ENCODE measurements around the gene NNT. TPM values are rescaled to one million over a fixed set of nuclear protein-coding genes. Genes with fewer than 3 reads are reported as not detected.
"Not testable (repeated sequence)": the region's sequence is repeated elsewhere in the genome, so short reads cannot be mapped to it uniquely, and the experiment has no call there.

The NNT gene
- total RNA-seq, 6 donors from 2014 or later = 18.5 to 63.6 (median 49.7) TPM

DNA sequence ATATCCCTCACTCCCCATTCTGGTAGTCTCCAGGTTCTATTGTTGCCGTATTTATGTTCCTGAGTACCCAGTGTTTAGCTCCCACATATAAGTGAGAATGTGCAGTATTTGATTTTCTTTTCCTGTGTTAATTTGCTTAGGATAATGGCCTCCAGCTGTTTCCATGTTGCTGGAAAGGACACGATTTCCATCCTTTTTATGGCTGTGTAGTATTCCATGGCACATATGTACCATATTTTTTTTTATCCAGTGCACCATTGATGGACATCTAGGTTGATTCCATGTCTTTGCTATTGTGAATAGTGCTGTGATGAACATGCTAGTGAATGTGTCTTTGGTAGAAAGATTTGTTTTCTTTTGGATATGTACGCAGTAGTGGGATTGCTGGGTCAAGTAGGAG lies 98.2 kb downstream of the NNT start:
- no peak for DNase-seq
- TF ChIP-seq EP300 (IDR thresholded peaks at IDR 0.05) = no peak
- TF ChIP-seq POLR2AphosphoS5 (IDR thresholded peaks at IDR 0.05) = no peak
- no peak for TF ChIP-seq POLR2A (IDR thresholded peaks at IDR 0.05)
- no peaks in the 10 kb centered on the region for H3K9me3 ChIP-seq
- ATAC-seq (ENCODE audit: low FRiP score in 2 of 2) = no peak
- no peaks in the 10 kb centered on the region for H3K27me3 ChIP-seq
- WGBS, 2 donors = 100% methylated on average over 3 of the region's 3 CpGs
- peaks cover 2 to 36% (median 6%) of the 10 kb centered on the region in 4 donors for H3K36me3 ChIP-seq
- no peak overlapping the region for H3K4me3 ChIP-seq
- no peak overlapping the region for H3K27ac ChIP-seq
- H3K4me1 ChIP-seq = no peaks in the 10 kb centered on the region

DNA sequence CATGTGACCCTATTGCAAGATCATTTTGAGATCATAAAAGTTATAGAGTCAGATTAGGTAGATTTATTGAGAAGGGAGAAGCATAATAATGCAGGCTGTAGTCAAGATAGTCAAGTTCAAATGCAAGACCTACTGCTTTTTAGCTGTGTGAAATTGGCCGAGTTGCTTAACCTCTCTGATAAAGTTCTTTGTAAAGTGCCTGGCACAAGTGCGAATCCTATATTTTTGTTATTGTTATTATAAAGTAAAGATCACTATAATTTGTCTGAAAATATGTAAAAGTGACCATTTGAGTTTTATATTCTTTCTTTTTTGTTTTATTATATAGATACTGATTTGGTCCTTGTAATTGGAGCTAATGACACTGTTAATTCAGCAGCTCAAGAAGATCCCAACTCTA lies 99.3 kb downstream of the NNT start:
- no peak for DNase-seq
- no peak overlapping the region for H3K27ac ChIP-seq
- TF ChIP-seq POLR2AphosphoS5 (IDR thresholded peaks at IDR 0.05) = no peak
- no peak for TF ChIP-seq CTCF (IDR thresholded peaks at IDR 0.05)
- no peak for TF ChIP-seq POLR2A (IDR thresholded peaks at IDR 0.05)
- no peak for TF ChIP-seq EP300 (IDR thresholded peaks at IDR 0.05)
- no peak for ATAC-seq (ENCODE audit: low FRiP score in 2 of 2)
- no peak overlapping the region for H3K4me3 ChIP-seq
- H3K9me3 ChIP-seq = no peaks in the 10 kb centered on the region
- no peaks in the 10 kb centered on the region for H3K4me1 ChIP-seq
- WGBS, 2 donors = 94 to 100% methylated on average over 2 of the region's 2 CpGs
- H3K27me3 ChIP-seq = no peaks in the 10 kb centered on the region
- peaks cover 2 to 36% (median 6%) of the 10 kb centered on the region in 4 donors for H3K36me3 ChIP-seq

DNA sequence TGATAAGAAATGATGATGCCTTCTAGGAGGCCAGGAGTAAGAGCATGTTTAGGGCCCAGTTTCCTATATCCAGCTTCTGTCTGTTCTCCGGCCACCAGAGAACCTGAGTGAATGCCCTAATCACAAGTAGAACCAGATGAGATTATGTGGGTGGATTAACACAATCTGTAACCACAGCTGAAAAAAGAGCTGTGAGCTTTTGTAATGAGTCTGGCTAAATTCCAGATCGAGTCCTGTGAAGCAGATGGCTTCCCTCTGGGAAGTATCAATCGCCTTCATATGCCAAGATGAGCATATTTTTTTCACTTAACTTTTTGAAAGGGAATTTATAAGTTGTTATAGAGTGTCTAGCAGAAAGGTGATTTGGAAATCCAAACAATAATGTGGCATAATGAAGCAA lies 99.8 kb downstream of the NNT start:
- H3K4me1 ChIP-seq = no peaks in the 10 kb centered on the region
- peak in 1 of 2 donors; percentile 53 for ATAC-seq (ENCODE audit: low FRiP score in 2 of 2)
- H3K9me3 ChIP-seq = no peaks in the 10 kb centered on the region
- TF ChIP-seq EP300 (IDR thresholded peaks at IDR 0.05) (no peak), POLR2A (IDR thresholded peaks at IDR 0.05) (no peak), POLR2AphosphoS5 (IDR thresholded peaks at IDR 0.05) (no peak), CTCF (IDR thresholded peaks at IDR 0.05) (no peak)
- peaks cover 2 to 36% (median 6%) of the 10 kb centered on the region in 4 donors for H3K36me3 ChIP-seq
- DNase-seq = no peak
- 72 to 83% methylated on average over 3 of the region's 3 CpGs for WGBS, 2 donors
- H3K4me3 ChIP-seq = no peak overlapping the region
- no peaks in the 10 kb centered on the region for H3K27me3 ChIP-seq
- H3K27ac ChIP-seq = no peak overlapping the region

DNA sequence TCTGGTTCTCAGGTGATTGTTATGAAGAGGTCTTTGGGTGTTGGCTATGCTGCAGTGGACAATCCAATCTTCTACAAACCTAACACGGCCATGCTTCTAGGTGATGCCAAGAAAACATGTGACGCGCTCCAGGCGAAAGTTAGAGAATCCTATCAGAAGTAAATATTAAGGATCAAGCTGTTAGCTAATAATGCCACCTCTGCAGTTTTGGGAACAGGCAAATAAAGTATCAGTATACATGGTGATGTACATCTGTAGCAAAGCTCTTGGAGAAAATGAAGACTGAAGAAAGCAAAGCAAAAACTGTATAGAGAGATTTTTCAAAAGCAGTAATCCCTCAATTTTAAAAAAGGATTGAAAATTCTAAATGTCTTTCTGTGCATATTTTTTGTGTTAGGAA lies 101.3 kb downstream of the NNT start:
- Histone ChIP-seq H3K27ac (no peak overlapping the region), H3K4me3 (no peak overlapping the region), H3K36me3 (peaks cover 2 to 36% (median 6%) of the 10 kb centered on the region in 4 donors), H3K9me3 (no peaks in the 10 kb centered on the region), H3K4me1 (no peaks in the 10 kb centered on the region), H3K27me3 (no peaks in the 10 kb centered on the region)
- 87 to 98% methylated on average over 4 of the region's 4 CpGs for WGBS, 2 donors
- DNase-seq (no peak), ATAC-seq (ENCODE audit: low FRiP score in 2 of 2) (no peak)
- TF ChIP-seq POLR2AphosphoS5 (IDR thresholded peaks at IDR 0.05) = no peak
- no peak for TF ChIP-seq POLR2A (IDR thresholded peaks at IDR 0.05)
- no peak for TF ChIP-seq EP300 (IDR thresholded peaks at IDR 0.05)
- no peak for TF ChIP-seq CTCF (IDR thresholded peaks at IDR 0.05)

DNA sequence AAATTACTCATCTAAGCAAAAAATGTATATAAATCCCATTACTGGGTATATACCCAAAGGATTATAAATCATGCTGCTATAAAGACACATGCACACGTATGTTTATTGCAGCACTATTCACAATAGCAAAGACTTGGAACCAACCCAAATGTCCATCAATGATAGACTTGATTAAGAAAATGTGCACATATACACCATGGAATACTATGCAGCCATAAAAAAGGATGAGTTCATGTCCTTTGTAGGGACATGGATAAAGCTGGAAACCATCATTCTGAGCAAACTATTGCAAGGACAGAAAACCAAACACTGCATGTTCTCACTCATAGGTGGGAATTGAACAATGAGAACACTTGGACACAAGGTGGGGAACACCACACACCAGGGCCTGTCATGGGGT lies 103.6 kb downstream of the NNT start:
- not testable (repeated sequence) for ATAC-seq (ENCODE audit: low FRiP score in 2 of 2); H3K27ac ChIP-seq; DNase-seq; H3K27me3 ChIP-seq; H3K9me3 ChIP-seq; H3K4me1 ChIP-seq; H3K4me3 ChIP-seq
- H3K36me3 ChIP-seq = peaks cover 2 to 36% (median 5%) of the 10 kb centered on the region in 4 donors
- WGBS, 2 donors = 97 to 100% methylated on average over 1 of the region's 1 CpG

DNA sequence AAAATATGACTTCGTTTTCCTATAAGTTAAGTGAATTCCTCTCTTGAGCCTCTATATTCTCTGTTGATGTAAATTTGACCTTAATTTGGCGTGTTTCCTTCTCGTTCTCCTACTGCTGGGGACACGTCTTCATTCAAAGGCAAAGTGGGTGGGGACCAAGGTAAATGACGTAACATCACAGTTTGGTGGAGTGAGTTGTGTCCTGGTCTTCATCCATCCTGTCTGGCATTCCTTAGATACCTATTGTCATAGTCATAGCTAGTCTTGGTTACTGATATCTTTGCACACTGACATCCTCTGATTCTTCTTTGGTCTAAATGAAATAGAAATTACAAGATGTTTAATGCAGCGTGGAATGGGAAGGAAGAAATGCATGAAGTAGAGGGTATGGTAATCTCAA lies 108.5 kb downstream of the NNT start:
- WGBS, 2 donors = 91 to 95% methylated on average over 6 of the region's 6 CpGs
- H3K9me3 ChIP-seq = no peaks in the 10 kb centered on the region
- no peaks in the 10 kb centered on the region for H3K4me1 ChIP-seq
- DNase-seq = no peak
- H3K36me3 ChIP-seq = no peaks in the 10 kb centered on the region
- ATAC-seq (ENCODE audit: low FRiP score in 2 of 2) = no peak
- no peaks in the 10 kb centered on the region for H3K27me3 ChIP-seq
- TF ChIP-seq POLR2AphosphoS5 (IDR thresholded peaks at IDR 0.05) (no peak), CTCF (IDR thresholded peaks at IDR 0.05) (no peak), EP300 (IDR thresholded peaks at IDR 0.05) (no peak), POLR2A (IDR thresholded peaks at IDR 0.05) (no peak)
- no peak overlapping the region for H3K27ac ChIP-seq
- no peak overlapping the region for H3K4me3 ChIP-seq
